ENCODE measurements around the gene METTL13.

- TF ChIP-seq POLR2A (IDR thresholded peaks at IDR 0.05): no peak
- TF ChIP-seq CTCF (IDR thresholded peaks at IDR 0.05): no peak
Measured at GRCh38 chr1:171834821-171835220, 53.4 kb downstream of the METTL13 start.

Measured in body of pancreas (tissue), 4 donors.